ENCODE results near the gene XPNPEP2. TPM values are rescaled to one million over a fixed set of nuclear protein-coding genes. Genes with fewer than 3 reads are reported as not detected.

Gene XPNPEP2
- 10 to 100 TPM in 4 of 6 experiments, 1 to 10 TPM in 2; 2.9 to 30.7 (median 16.5) TPM for total RNA-seq
- long read RNA-seq, partial matches to known transcripts, result 0 of 3 reads
- long read RNA-seq, other reads (novel, unspliced or antisense), result 3 of 3 reads

- WGBS (ENCODE audit: insufficient coverage, low coverage, low lambda C conversion rate, missing lambda C conversion rate), result 31% methylated on average over 3 of the region's 13 CpGs
- Histone ChIP-seq H3K4me1 (peaks cover 0 to 4% (median 2%) of the 10 kb centered on the region in 4 donors), H3K9me3 (no peaks in the 10 kb centered on the region), H3K27ac (no peak within 1 kb of the TSS), H3K27me3 (no peaks in the 10 kb centered on the region), H3K4me3 (no peak within 1 kb of the TSS), H3K36me3 (no peaks in the 10 kb centered on the region)
- TF ChIP-seq CTCF (IDR thresholded peaks at IDR 0.05), result no peak
- TF ChIP-seq POLR2A (IDR thresholded peaks at IDR 0.05), result peak; percentile 15
- ATAC-seq (peak; percentile 38 to 66 (median 45)), DNase-seq (no peak)
- intact Hi-C loops (cut with DNase I), result no loop called here
Observed at GRCh38 chrX:129738466-129739308, at the start of gene XPNPEP2. Gene XPNPEP2 (plus strand): TSS chrX:129738979. CDS start chrX:129739214, 235 bp downstream.

- Histone ChIP-seq H3K27ac (no peak overlapping the region), H3K36me3 (no peaks in the 10 kb centered on the region), H3K9me3 (no peaks in the 10 kb centered on the region), H3K27me3 (no peaks in the 10 kb centered on the region), H3K4me3 (no peak overlapping the region), H3K4me1 (peaks cover 0 to 9% (median 0%) of the 10 kb centered on the region in 4 donors)
- DNase-seq (no peak), ATAC-seq (no peak)
- intact Hi-C loops (cut with DNase I), result no loop called here
- WGBS (ENCODE audit: insufficient coverage, low coverage, low lambda C conversion rate, missing lambda C conversion rate), result 80% methylated on average over 4 of the region's 5 CpGs
- TF ChIP-seq CTCF (IDR thresholded peaks at IDR 0.05), result no peak
- TF ChIP-seq POLR2A (IDR thresholded peaks at IDR 0.05), result no peak
Observed at GRCh38 chrX:129689796-129690195, 49.0 kb upstream of the XPNPEP2 start.

- no peak for DNase-seq
- TF ChIP-seq POLR2A (IDR thresholded peaks at IDR 0.05) (no peak), CTCF (IDR thresholded peaks at IDR 0.05) (no peak)
- intact Hi-C loops (cut with DNase I), result no loop called here
- H3K27ac ChIP-seq, result no peak overlapping the region
- 62% methylated on average over 6 of the region's 10 CpGs for WGBS (ENCODE audit: insufficient coverage, low coverage, low lambda C conversion rate, missing lambda C conversion rate)
- H3K4me1 ChIP-seq, result peaks cover 0 to 9% (median 0%) of the 10 kb centered on the region in 4 donors
- H3K9me3 ChIP-seq, result no peaks in the 10 kb centered on the region
- no peaks in the 10 kb centered on the region for H3K27me3 ChIP-seq
- ATAC-seq, result no peak
- no peaks in the 10 kb centered on the region for H3K36me3 ChIP-seq
- no peak overlapping the region for H3K4me3 ChIP-seq
Observed at GRCh38 chrX:129690435-129690834, 48.3 kb upstream of the XPNPEP2 start.

- DNase-seq (peak in 2 of 3 donors; percentile 29 to 57), ATAC-seq (peak; percentile 87 to 99 (median 94))
- TF ChIP-seq POLR2A (IDR thresholded peaks at IDR 0.05), result no peak
- no peak for TF ChIP-seq CTCF (IDR thresholded peaks at IDR 0.05)
- no peaks in the 10 kb centered on the region for H3K27me3 ChIP-seq
- H3K9me3 ChIP-seq, result no peaks in the 10 kb centered on the region
- H3K4me1 ChIP-seq, result peaks cover 0 to 9% (median 0%) of the 10 kb centered on the region in 4 donors
- H3K27ac ChIP-seq, result no peak overlapping the region
- no peak overlapping the region for H3K4me3 ChIP-seq
- 23% methylated on average over 2 of the region's 3 CpGs for WGBS (ENCODE audit: insufficient coverage, low coverage, low lambda C conversion rate, missing lambda C conversion rate)
- intact Hi-C loops (cut with DNase I), result no loop called here
- H3K36me3 ChIP-seq, result no peaks in the 10 kb centered on the region
Observed at GRCh38 chrX:129693354-129693753, 45.4 kb upstream of the XPNPEP2 start.
